ENCODE results near the gene CCDC127.
"Not testable (repeated sequence)": the region's sequence is repeated elsewhere in the genome, so short reads cannot be mapped to it uniquely, and the experiment has no call there.

DNA sequence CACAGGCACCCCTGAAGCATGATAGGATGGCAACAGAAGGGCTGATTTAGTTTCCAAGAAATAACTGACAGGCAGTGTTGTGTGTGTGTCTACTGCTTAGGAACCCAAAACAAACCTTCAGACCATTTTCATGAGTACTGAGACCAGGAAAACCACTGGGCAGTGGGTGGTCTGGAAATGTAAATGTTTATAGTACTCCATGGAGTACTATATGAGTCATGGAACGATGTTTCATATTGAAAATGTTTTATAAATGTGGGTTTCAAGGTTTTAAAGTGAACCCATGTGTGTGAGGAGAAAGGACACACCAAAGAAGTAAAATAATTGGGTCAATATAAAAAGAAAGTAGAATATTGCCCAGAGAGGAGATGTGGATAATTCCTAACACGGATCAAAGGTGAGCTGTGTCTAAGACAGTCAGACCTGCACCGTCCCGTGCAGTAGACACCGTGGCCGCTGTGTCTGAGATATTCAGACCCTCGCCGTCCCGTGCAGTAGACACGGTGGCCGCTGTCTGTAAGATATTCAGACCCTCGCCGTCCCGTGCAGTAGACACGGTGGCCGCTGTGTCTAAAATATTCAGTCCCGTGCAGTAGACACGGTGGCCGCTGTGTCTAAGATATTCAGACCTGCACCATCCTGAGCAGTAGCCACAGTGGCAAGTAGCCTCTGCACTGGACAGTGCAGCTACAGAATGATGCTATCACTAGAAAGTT lies 48.5 kb upstream of the CCDC127 start:
- TF ChIP-seq, protein P1, sequence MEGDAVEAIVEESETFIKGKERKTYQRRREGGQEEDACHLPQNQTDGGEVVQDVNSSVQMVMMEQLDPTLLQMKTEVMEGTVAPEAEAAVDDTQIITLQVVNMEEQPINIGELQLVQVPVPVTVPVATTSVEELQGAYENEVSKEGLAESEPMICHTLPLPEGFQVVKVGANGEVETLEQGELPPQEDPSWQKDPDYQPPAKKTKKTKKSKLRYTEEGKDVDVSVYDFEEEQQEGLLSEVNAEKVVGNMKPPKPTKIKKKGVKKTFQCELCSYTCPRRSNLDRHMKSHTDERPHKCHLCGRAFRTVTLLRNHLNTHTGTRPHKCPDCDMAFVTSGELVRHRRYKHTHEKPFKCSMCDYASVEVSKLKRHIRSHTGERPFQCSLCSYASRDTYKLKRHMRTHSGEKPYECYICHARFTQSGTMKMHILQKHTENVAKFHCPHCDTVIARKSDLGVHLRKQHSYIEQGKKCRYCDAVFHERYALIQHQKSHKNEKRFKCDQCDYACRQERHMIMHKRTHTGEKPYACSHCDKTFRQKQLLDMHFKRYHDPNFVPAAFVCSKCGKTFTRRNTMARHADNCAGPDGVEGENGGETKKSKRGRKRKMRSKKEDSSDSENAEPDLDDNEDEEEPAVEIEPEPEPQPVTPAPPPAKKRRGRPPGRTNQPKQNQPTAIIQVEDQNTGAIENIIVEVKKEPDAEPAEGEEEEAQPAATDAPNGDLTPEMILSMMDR (IDR thresholded peaks at IDR 0.05), result not testable (repeated sequence)
- not testable (repeated sequence) for TF ChIP-seq EP300, POLR2A (IDR thresholded peaks at IDR 0.05)
